OCI-LY7 (cell line): ENCODE measurements around the gene ADAM11. TPM values are rescaled to one million over a fixed set of nuclear protein-coding genes. Genes with fewer than 3 reads are reported as not detected.

Experiments
- BruUV-seq: library from RNA; stranded (reverse); fragments of 400-500 nt; replicated peaks from 2 replicates; lab custom pipeline; 2021; lab: Mats Ljungman, UMichigan
- CTCF ChIA-PET: fragments of 300-600 bp; sonication (Branson Sonifier 250); formaldehyde crosslinking; loops from one replicate; lab custom pipeline; 2022; ENCODE audit warnings: antibody characterized with exemption; ENCODE audit not compliant: unreplicated experiment; lab: Charles Lee
- POLR2A ChIA-PET: fragments of 300-600 bp; sonication (Branson Sonifier 250); formaldehyde crosslinking; loops from one replicate; lab custom pipeline; 2022; ENCODE audit warnings: antibody characterized with exemption; lab: Charles Lee
- DNase-seq: peaks from one replicate; pipeline ENCODE4 v3.0.0-alpha.2; 2015; ENCODE audit warnings: low spot score
- H2AFZ ChIP-seq: fragments of 200-600 bp; sonication (generic), shearing (Covaris generic); 2 replicates; pipeline ENCODE4 v1.6.1; 2014; ENCODE audit warnings: mild to moderate bottlenecking, antibody characterized with exemption, low read length, moderate library complexity
- H3K27ac ChIP-seq: fragments of 200-600 bp; sonication (generic); 2 replicates; pipeline ENCODE4 v1.5.1; 2014; ENCODE audit warnings: mixed run types, low read depth, mild to moderate bottlenecking, moderate library complexity, low read length, inconsistent platforms; ENCODE audit not compliant: poor library complexity, severe bottlenecking
- H3K36me3 ChIP-seq: fragments of 200-600 bp; sonication (generic); 2 replicates; pipeline ENCODE4 v1.6.1; 2014; ENCODE audit warnings: mild to moderate bottlenecking, antibody characterized with exemption, low read length, moderate library complexity, mixed read lengths; ENCODE audit not compliant: insufficient read depth
- H3K4me1 ChIP-seq: fragments of 200-600 bp; sonication (generic); 2 replicates; pipeline ENCODE4 v1.5.1; 2014; ENCODE audit warnings: mild to moderate bottlenecking, low read length; ENCODE audit not compliant: insufficient read depth, poor library complexity, severe bottlenecking
- H3K4me2 ChIP-seq: fragments of 200-600 bp; sonication (generic); 2 replicates; pipeline ENCODE4 v1.6.1; 2014; ENCODE audit warnings: mild to moderate bottlenecking, low read length
- H3K4me3 ChIP-seq: fragments of 200-600 bp; sonication (generic); 2 replicates; pipeline ENCODE4 v1.5.1; 2014; ENCODE audit warnings: mild to moderate bottlenecking, low read depth, low read length; ENCODE audit not compliant: poor library complexity, severe bottlenecking
- H3K79me2 ChIP-seq: fragments of 200-600 bp; sonication (generic); 2 replicates; pipeline ENCODE4 v1.6.1; 2016; ENCODE audit warnings: low read depth, mild to moderate bottlenecking, low read length, moderate library complexity, mixed read lengths; ENCODE audit not compliant: insufficient read depth
- H3K9me2 ChIP-seq: fragments of 200-600 bp; sonication (generic); 2 replicates; pipeline ENCODE4 v1.6.1; 2016; ENCODE audit warnings: mild to moderate bottlenecking, low read length, mixed read lengths; ENCODE audit not compliant: insufficient read depth
- H3K9me3 ChIP-seq: fragments of 200-600 bp; sonication (generic); 2 replicates; pipeline ENCODE4 v1.6.1; 2014; ENCODE audit warnings: mild to moderate bottlenecking, mixed run types, low read length, mixed read lengths
- H4K20me1 ChIP-seq: fragments of 200-600 bp; sonication (generic); 2 replicates; pipeline ENCODE4 v1.6.1; 2014; ENCODE audit warnings: mild to moderate bottlenecking, antibody characterized with exemption, low read length, moderate library complexity, mixed read lengths; ENCODE audit not compliant: insufficient read depth
- EZH2phosphoT487 ChIP-seq: fragments of 200-600 bp; sonication (generic); IDR thresholded peaks from 2 replicates; pipeline ENCODE4 v1.6.1; 2018; ENCODE audit warnings: low read depth, borderline replicate concordance, mild to moderate bottlenecking, mixed run types, antibody characterized with exemption, low read length, moderate library complexity, mixed read lengths
- intact Hi-C: fragments of 100-400 bp; cut with micrococcal nuclease; formaldehyde crosslinking; loops from one replicate; pipeline ENCODE4 v1.10.0; 2022; ENCODE audit not compliant: unreplicated experiment
- total RNA-seq, 2 experiments: library from RNA; depleted of rRNA in 1 of 2; stranded (reverse); fragments of >200 nt in 1 of 2; shearing (Covaris generic) in 1 of 2; gene quantifications; 2 replicates each; pipeline ENCODE4 v1.2.3, GENCODE V29; 2014 to 2022
- TF ChIP-seq, protein P1 (sequence below): fragments of 200-600 bp; sonication (generic); conservative IDR thresholded peaks from 2 replicates; pipeline ENCODE4 v1.5.1; 2014; ENCODE audit warnings: mild to moderate bottlenecking, antibody characterized with exemption, low read length, moderate library complexity, mixed read lengths

The ADAM11 gene
- total RNA-seq, 2 experiments from 2014 or later = 1.1 to 3.3 TPM

DNA sequence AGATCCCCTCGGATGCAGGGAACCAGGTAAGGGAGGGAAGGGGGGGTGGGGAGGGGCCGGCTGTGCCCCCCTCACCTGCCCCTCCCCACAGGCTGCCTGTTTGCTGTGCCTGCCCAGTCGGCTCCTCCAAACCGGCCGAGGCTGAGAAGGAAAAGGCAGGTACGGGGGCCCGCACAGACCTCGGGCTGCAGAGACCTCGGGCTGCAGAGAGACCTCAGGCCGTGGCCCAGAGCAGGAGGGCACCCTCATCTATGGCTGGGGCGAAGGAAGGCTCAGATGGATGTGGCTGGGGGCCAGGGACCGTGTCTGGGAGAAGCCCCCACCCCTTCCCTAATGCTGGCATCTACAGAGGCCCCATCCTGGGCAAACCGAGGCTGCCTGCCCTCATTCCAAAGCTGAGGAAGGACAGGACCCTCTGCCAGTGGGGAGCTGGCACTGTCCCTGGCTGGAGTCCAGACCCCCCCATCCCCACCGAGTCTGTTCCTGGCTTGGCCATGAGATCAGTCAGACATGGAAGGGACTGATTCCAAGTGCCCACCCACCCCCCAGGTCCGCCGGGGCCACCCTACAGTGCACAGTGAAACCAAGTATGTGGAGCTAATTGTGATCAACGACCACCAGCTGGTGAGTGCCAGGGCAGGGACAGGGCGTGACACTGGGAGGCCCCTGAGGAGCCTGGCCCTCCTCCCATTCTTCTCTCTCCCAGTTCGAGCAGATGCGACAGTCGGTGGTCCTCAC, 13.7 kb downstream of the ADAM11 start:
- ChIA-PET POLR2A (interaction anchor here (1.0 kb wide), 1 partner anchor 23 kb away, joined by 3 read pairs; no protein-coding TSS in a partner anchor), CTCF (no interaction called here)
- no peak for DNase-seq

DNA sequence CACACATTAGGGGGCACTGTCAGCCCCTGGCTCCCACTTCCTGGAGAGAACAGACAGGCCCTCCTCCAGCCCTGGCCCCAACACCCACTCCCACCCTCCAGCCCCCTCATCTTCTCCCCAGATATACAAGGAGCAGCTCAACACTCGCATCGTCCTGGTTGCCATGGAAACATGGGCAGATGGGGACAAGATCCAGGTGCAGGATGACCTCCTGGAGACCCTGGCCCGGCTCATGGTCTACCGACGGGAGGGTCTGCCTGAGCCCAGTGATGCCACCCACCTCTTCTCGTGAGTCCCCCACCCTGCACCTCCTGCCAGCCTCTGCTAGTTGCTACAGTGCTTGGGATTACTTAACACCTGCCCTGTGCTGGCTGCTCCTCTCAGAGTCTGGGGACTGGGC, 14.4 kb downstream of the ADAM11 start:
- no peak overlapping the region for H3K27ac ChIP-seq
- BruUV-seq = no TSS peak
- H3K9me3 ChIP-seq = no peaks in the 10 kb centered on the region
- H3K4me3 ChIP-seq = no peak overlapping the region
- no peaks in the 10 kb centered on the region for H4K20me1 ChIP-seq
- CTCF ChIA-PET = no interaction called here
- intact Hi-C loops = no loop called here
- TF ChIP-seq EZH2phosphoT487 = no peak
- TF ChIP-seq, protein P1, sequence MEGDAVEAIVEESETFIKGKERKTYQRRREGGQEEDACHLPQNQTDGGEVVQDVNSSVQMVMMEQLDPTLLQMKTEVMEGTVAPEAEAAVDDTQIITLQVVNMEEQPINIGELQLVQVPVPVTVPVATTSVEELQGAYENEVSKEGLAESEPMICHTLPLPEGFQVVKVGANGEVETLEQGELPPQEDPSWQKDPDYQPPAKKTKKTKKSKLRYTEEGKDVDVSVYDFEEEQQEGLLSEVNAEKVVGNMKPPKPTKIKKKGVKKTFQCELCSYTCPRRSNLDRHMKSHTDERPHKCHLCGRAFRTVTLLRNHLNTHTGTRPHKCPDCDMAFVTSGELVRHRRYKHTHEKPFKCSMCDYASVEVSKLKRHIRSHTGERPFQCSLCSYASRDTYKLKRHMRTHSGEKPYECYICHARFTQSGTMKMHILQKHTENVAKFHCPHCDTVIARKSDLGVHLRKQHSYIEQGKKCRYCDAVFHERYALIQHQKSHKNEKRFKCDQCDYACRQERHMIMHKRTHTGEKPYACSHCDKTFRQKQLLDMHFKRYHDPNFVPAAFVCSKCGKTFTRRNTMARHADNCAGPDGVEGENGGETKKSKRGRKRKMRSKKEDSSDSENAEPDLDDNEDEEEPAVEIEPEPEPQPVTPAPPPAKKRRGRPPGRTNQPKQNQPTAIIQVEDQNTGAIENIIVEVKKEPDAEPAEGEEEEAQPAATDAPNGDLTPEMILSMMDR = no peak
- H3K79me2 ChIP-seq = no peaks in the 10 kb centered on the region
- POLR2A ChIA-PET = interaction anchor here (1.0 kb wide), 1 partner anchor 24 kb away, joined by 3 read pairs; no protein-coding TSS in a partner anchor
- H3K4me2 ChIP-seq = no peak overlapping the region
- no peak overlapping the region for H2AFZ ChIP-seq
- H3K36me3 ChIP-seq = no peaks in the 10 kb centered on the region
- peaks cover 10% of the 10 kb centered on the region for H3K4me1 ChIP-seq
- H3K9me2 ChIP-seq = no peaks in the 10 kb centered on the region
- DNase-seq = no peak

More for the DNA sequence above, 13.7 kb downstream of the ADAM11 start:
- no TSS peak for BruUV-seq
- no peak overlapping the region for H3K4me3 ChIP-seq
- no peak overlapping the region for H3K27ac ChIP-seq
- intact Hi-C loops = no loop called here
- no peaks in the 10 kb centered on the region for H4K20me1 ChIP-seq
- no peak overlapping the region for H3K4me2 ChIP-seq
- no peaks in the 10 kb centered on the region for H3K9me2 ChIP-seq
- peaks cover 10% of the 10 kb centered on the region for H3K4me1 ChIP-seq
- H3K79me2 ChIP-seq = no peaks in the 10 kb centered on the region
- no peaks in the 10 kb centered on the region for H3K36me3 ChIP-seq
- H2AFZ ChIP-seq = no peak overlapping the region
- no peaks in the 10 kb centered on the region for H3K9me3 ChIP-seq
- TF ChIP-seq, protein P1 = no peak
- TF ChIP-seq EZH2phosphoT487 = no peak
